Rectal smooth muscle tissue (tissue), 1 donor: Measurements from ENCODE around the gene ACBD4.
A peak's percentile ranks its signal among the peaks of the same experiment; 100 is the strongest.

ENCODE experiments used
- H3K27ac ChIP-seq: one replicate; pipeline ENCODE4 v1.7.0; 2013; ENCODE audit warnings: low read depth, low read length, inconsistent platforms
- H3K27me3 ChIP-seq: one replicate; pipeline ENCODE4 v1.7.0; 2013; ENCODE audit warnings: low read length; ENCODE audit not compliant: control insufficient read depth, insufficient read depth
- H3K36me3 ChIP-seq: one replicate; pipeline ENCODE4 v1.7.0; 2013; ENCODE audit warnings: low read length; ENCODE audit not compliant: control insufficient read depth, insufficient read depth
- H3K4me1 ChIP-seq: one replicate; pipeline ENCODE4 v1.7.0; 2013; ENCODE audit warnings: low read length; ENCODE audit not compliant: control insufficient read depth, insufficient read depth
- H3K4me3 ChIP-seq: one replicate; pipeline ENCODE4 v1.7.0; 2013; ENCODE audit warnings: low read length
- H3K9ac ChIP-seq: one replicate; pipeline ENCODE4 v1.7.0; 2013; ENCODE audit warnings: low read length

The ACBD4 gene

GRCh38 chr17:45107293-45108010 lies 28.0 kb upstream of the ACBD4 start:
- peaks cover 28% of the 10 kb centered on the region for H3K36me3 ChIP-seq
- no peaks in the 10 kb centered on the region for H3K27me3 ChIP-seq
- no peak overlapping the region for H3K27ac ChIP-seq
- no peak overlapping the region for H3K4me3 ChIP-seq
- no peak overlapping the region for H3K9ac ChIP-seq
- H3K4me1 ChIP-seq = peaks cover 13% of the 10 kb centered on the region

- Histone ChIP-seq H3K4me3 (no peak overlapping the region), H3K9ac (no peak overlapping the region), H3K36me3 (peaks cover 29% of the 10 kb centered on the region), H3K4me1 (peaks cover 13% of the 10 kb centered on the region), H3K27me3 (no peaks in the 10 kb centered on the region), H3K27ac (no peak overlapping the region)
Measured at GRCh38 chr17:45108051-45108450, 27.4 kb upstream of the ACBD4 start.

GRCh38 chr17:45108595-45109521 lies 26.6 kb upstream of the ACBD4 start:
- H3K27ac ChIP-seq = no peak overlapping the region
- H3K4me3 ChIP-seq = no peak overlapping the region
- peaks cover 13% of the 10 kb centered on the region for H3K4me1 ChIP-seq
- no peak overlapping the region for H3K9ac ChIP-seq
- H3K36me3 ChIP-seq = peaks cover 29% of the 10 kb centered on the region
- no peaks in the 10 kb centered on the region for H3K27me3 ChIP-seq

- Histone ChIP-seq H3K36me3 (peaks cover 14% of the 10 kb centered on the region), H3K4me1 (peaks cover 13% of the 10 kb centered on the region), H3K9ac (no peak overlapping the region), H3K27ac (peak overlapping the region; percentile 89), H3K27me3 (no peaks in the 10 kb centered on the region), H3K4me3 (no peak overlapping the region)
Measured at GRCh38 chr17:45110676-45111611, 24.5 kb upstream of the ACBD4 start.

- H3K4me3 ChIP-seq = no peak overlapping the region
- H3K27me3 ChIP-seq = no peaks in the 10 kb centered on the region
- no peak overlapping the region for H3K9ac ChIP-seq
- peak overlapping the region; percentile 89 for H3K27ac ChIP-seq
- H3K36me3 ChIP-seq = peaks cover 20% of the 10 kb centered on the region
- peaks cover 13% of the 10 kb centered on the region for H3K4me1 ChIP-seq
Measured at GRCh38 chr17:45111850-45112249, 23.6 kb upstream of the ACBD4 start.

GRCh38 chr17:45112559-45113423 lies 22.7 kb upstream of the ACBD4 start:
- peaks cover 13% of the 10 kb centered on the region for H3K4me1 ChIP-seq
- no peak overlapping the region for H3K9ac ChIP-seq
- peaks cover 22% of the 10 kb centered on the region for H3K36me3 ChIP-seq
- peak overlapping the region; percentile 89 for H3K27ac ChIP-seq
- no peaks in the 10 kb centered on the region for H3K27me3 ChIP-seq
- no peak overlapping the region for H3K4me3 ChIP-seq

- Histone ChIP-seq H3K4me3 (no peak overlapping the region), H3K27me3 (no peaks in the 10 kb centered on the region), H3K4me1 (peaks cover 13% of the 10 kb centered on the region), H3K36me3 (peaks cover 25% of the 10 kb centered on the region), H3K9ac (no peak overlapping the region), H3K27ac (no peak overlapping the region)
Measured at GRCh38 chr17:45113424-45113754, 22.1 kb upstream of the ACBD4 start.

- Histone ChIP-seq H3K4me1 (peaks cover 13% of the 10 kb centered on the region), H3K36me3 (peaks cover 26% of the 10 kb centered on the region), H3K9ac (no peak overlapping the region), H3K27ac (no peak overlapping the region), H3K4me3 (no peak overlapping the region), H3K27me3 (no peaks in the 10 kb centered on the region)
Measured at GRCh38 chr17:45114117-45114932, 21.2 kb upstream of the ACBD4 start.

- H3K27me3 ChIP-seq = no peaks in the 10 kb centered on the region
Measured at GRCh38 chr17:45115015-45115625, 20.4 kb upstream of the ACBD4 start.

GRCh38 chr17:45115871-45116270 lies 19.6 kb upstream of the ACBD4 start:
- no peak overlapping the region for H3K4me3 ChIP-seq
- no peaks in the 10 kb centered on the region for H3K27me3 ChIP-seq
- H3K36me3 ChIP-seq = peaks cover 26% of the 10 kb centered on the region
- no peak overlapping the region for H3K9ac ChIP-seq
- peaks cover 7% of the 10 kb centered on the region for H3K4me1 ChIP-seq
- no peak overlapping the region for H3K27ac ChIP-seq

More at GRCh38 chr17:45115015-45115625, 20.4 kb upstream of the ACBD4 start:
- no peak overlapping the region for H3K4me3 ChIP-seq
- no peak overlapping the region for H3K9ac ChIP-seq
- no peak overlapping the region for H3K27ac ChIP-seq
- peaks cover 13% of the 10 kb centered on the region for H3K4me1 ChIP-seq
- H3K36me3 ChIP-seq = peaks cover 26% of the 10 kb centered on the region
